Caco-2 (cell line): Measurements from ENCODE around the gene PIBF1. TPM values are rescaled to one million over a fixed set of nuclear protein-coding genes. Genes with fewer than 3 reads are reported as not detected.
"Not testable (repeated sequence)": the region's sequence is repeated elsewhere in the genome, so short reads cannot be mapped to it uniquely, and the experiment has no call there.

Experiments
- BruUV-seq: library from RNA; stranded (reverse); fragments of 400-500 nt; replicated peaks from 2 replicates; lab custom pipeline; 2021; lab: Mats Ljungman, UMichigan
- CTCF ChIA-PET: fragments of 300-600 bp; sonication (Branson Sonifier 250); formaldehyde crosslinking; loops from one replicate; lab custom pipeline; 2022; ENCODE audit warnings: antibody characterized with exemption; lab: Charles Lee
- POLR2A ChIA-PET: fragments of 300-600 bp; sonication (Branson Sonifier 250); formaldehyde crosslinking; loops from one replicate; lab custom pipeline; 2022; ENCODE audit warnings: antibody characterized with exemption; lab: Charles Lee
- DNase-seq, 2 experiments: peaks; one replicate each; pipeline versions ENCODE4 v3.0.0 to v3.0.0-alpha.2; 2020 to 2022
- H3K27me3 ChIP-seq: replicated peaks from 2 replicates; pipeline ENCODE4 v1.6.0; 2011; ENCODE audit warnings: low read length; ENCODE audit not compliant: control insufficient read depth, insufficient read depth
- H3K36me3 ChIP-seq: 2 replicates; pipeline ENCODE4 v1.5.1; 2011; ENCODE audit warnings: low read length; ENCODE audit not compliant: control insufficient read depth, insufficient read depth
- H3K4me1 ChIP-seq: fragments of 250-450 bp; sonication (Bioruptor Pico); 2 replicates; pipeline ENCODE4 v1.5.1; 2020; ENCODE audit warnings: mild to moderate bottlenecking
- H3K4me3 ChIP-seq: 2 replicates; pipeline ENCODE4 v1.5.1; 2011; ENCODE audit warnings: low read depth, mild to moderate bottlenecking, control low read depth, low read length
- H3K9me3 ChIP-seq: fragments of 250-450 bp; sonication (Bioruptor Pico); 2 replicates; pipeline ENCODE4 v1.5.1; 2020; ENCODE audit warnings: mild to moderate bottlenecking, moderate library complexity
- H3K27ac Mint-ChIP-seq: one replicate; pipeline ENCODE4 v1.8.0; 2022; ENCODE audit warnings: mixed read lengths; ENCODE audit not compliant: unreplicated experiment
- H3K27me3 Mint-ChIP-seq: one replicate; pipeline ENCODE4 v1.8.0; 2022; ENCODE audit warnings: mixed read lengths; ENCODE audit not compliant: insufficient read depth, unreplicated experiment
- H3K36me3 Mint-ChIP-seq: one replicate; pipeline ENCODE4 v1.8.0; 2022; ENCODE audit warnings: mild to moderate bottlenecking, mixed read lengths; ENCODE audit not compliant: insufficient read depth, unreplicated experiment
- H3K4me1 Mint-ChIP-seq: one replicate; pipeline ENCODE4 v1.8.0; 2022; ENCODE audit warnings: low read depth, mixed read lengths; ENCODE audit not compliant: unreplicated experiment
- H3K4me3 Mint-ChIP-seq: one replicate; pipeline ENCODE4 v1.8.0; 2022; ENCODE audit warnings: mild to moderate bottlenecking, moderate library complexity, mixed read lengths; ENCODE audit not compliant: unreplicated experiment
- H3K9me3 Mint-ChIP-seq: one replicate; pipeline ENCODE4 v1.8.0; 2022; ENCODE audit warnings: mixed read lengths; ENCODE audit not compliant: unreplicated experiment
- CTCF ChIP-seq, 2 experiments: fragments of 200-600 bp in 1 of 2; IDR thresholded peaks; 1 replicate in 1 of 2; 2 replicates in 1 of 2; pipeline versions ENCODE4 v1.5.1 to v1.8.0; 2011 to 2022; ENCODE audit warnings: antibody characterized with exemption in 1 of 2, control low read depth in 1 of 2, inconsistent platforms in 1 of 2, low read depth in 1 of 2, low read length in 1 of 2, mild to moderate bottlenecking in 1 of 2, moderate library complexity in 1 of 2; ENCODE audit not compliant: insufficient read depth in 1 of 2, severe bottlenecking in 1 of 2, unreplicated experiment in 1 of 2
- intact Hi-C: fragments of 100-400 bp; cut with micrococcal nuclease; formaldehyde crosslinking; loops from one replicate; pipeline ENCODE4 v1.10.0; 2022; ENCODE audit not compliant: unreplicated experiment
- total RNA-seq: library from RNA; stranded (reverse); gene quantifications from 2 replicates; pipeline ENCODE4 v1.2.3, GENCODE V29; 2022

Gene PIBF1
- total RNA-seq, 1 experiment from 2014 or later = 13.4 TPM

GRCh38 chr13:72763411-72763810, 18.5 kb upstream of the PIBF1 start:
- Histone ChIP-seq H3K4me3 (no peak overlapping the region), H3K9me3 (no peaks in the 10 kb centered on the region), H3K4me1 (no peaks in the 10 kb centered on the region), H3K36me3 (peaks cover 1% of the 10 kb centered on the region; the same call in 1 of the 2 replicates), H3K27me3 (no peaks in the 10 kb centered on the region)
- no peak for TF ChIP-seq CTCF (IDR thresholded peaks at IDR 0.05; ENCODE audit: insufficient read depth in 1 of 2, low read depth in 1 of 2, low read length in 1 of 2, severe bottlenecking in 1 of 2, unreplicated experiment in 1 of 2)
- no TSS peak for BruUV-seq
- ChIA-PET CTCF (no interaction called here), POLR2A (no interaction called here)
- intact Hi-C loops = no loop called here
- no peak for DNase-seq
- H3K9me3 Mint-ChIP-seq = no peaks in the 10 kb centered on the region
- no peak overlapping the region for H3K27ac Mint-ChIP-seq
- no peak overlapping the region for H3K4me3 Mint-ChIP-seq
- no peaks in the 10 kb centered on the region for H3K4me1 Mint-ChIP-seq
- H3K27me3 Mint-ChIP-seq = no peaks in the 10 kb centered on the region
- H3K36me3 Mint-ChIP-seq = peaks cover 96% of the 10 kb centered on the region

GRCh38 chr13:72774019-72774418, 7.9 kb upstream of the PIBF1 start:
- Mint-ChIP-seq H3K36me3 (peaks cover 88% of the 10 kb centered on the region), H3K27me3 (no peaks in the 10 kb centered on the region), H3K9me3 (no peaks in the 10 kb centered on the region), H3K27ac (no peak overlapping the region), H3K4me1 (peaks cover 7% of the 10 kb centered on the region), H3K4me3 (no peak overlapping the region)
- Histone ChIP-seq H3K4me3 (no peak overlapping the region), H3K27me3 (no peaks in the 10 kb centered on the region), H3K36me3 (no peaks in the 10 kb centered on the region), H3K4me1 (no peaks in the 10 kb centered on the region), H3K9me3 (no peaks in the 10 kb centered on the region)
- DNase-seq = no peak
- no TSS peak for BruUV-seq
- intact Hi-C loops = no loop called here
- CTCF ChIA-PET = no interaction called here
- POLR2A ChIA-PET = no interaction called here
- TF ChIP-seq CTCF (IDR thresholded peaks at IDR 0.05; ENCODE audit: insufficient read depth in 1 of 2, low read depth in 1 of 2, low read length in 1 of 2, severe bottlenecking in 1 of 2, unreplicated experiment in 1 of 2) = no peak

GRCh38 chr13:72782717-72783116, 784 bp downstream of the PIBF1 start:
- H3K9me3 Mint-ChIP-seq = no peaks in the 10 kb centered on the region
- H3K27me3 Mint-ChIP-seq = no peaks in the 10 kb centered on the region
- H3K4me3 Mint-ChIP-seq = peak overlapping the region; percentile 98
- peaks cover 36% of the 10 kb centered on the region for H3K36me3 Mint-ChIP-seq
- peak overlapping the region; percentile 98 for H3K4me3 ChIP-seq
- H3K4me1 Mint-ChIP-seq = no peaks in the 10 kb centered on the region
- ChIA-PET POLR2A (no interaction called here), CTCF (no interaction called here)
- BruUV-seq = no TSS peak
- DNase-seq = no peak
- no peaks in the 10 kb centered on the region for H3K36me3 ChIP-seq
- TF ChIP-seq CTCF (IDR thresholded peaks at IDR 0.05; ENCODE audit: insufficient read depth in 1 of 2, low read depth in 1 of 2, low read length in 1 of 2, severe bottlenecking in 1 of 2, unreplicated experiment in 1 of 2) = no peak
- H3K4me1 ChIP-seq = peaks cover 8% of the 10 kb centered on the region
- H3K9me3 ChIP-seq = no peaks in the 10 kb centered on the region
- no peaks in the 10 kb centered on the region for H3K27me3 ChIP-seq
- intact Hi-C loops = loop anchor here (1.0 kb wide), 1 partner anchor 55 kb away; the partner anchor contains the start of genes BORA and MZT1
- peak overlapping the region; percentile 99 for H3K27ac Mint-ChIP-seq

GRCh38 chr13:72784679-72785078, 2.7 kb downstream of the PIBF1 start:
- H3K4me1 Mint-ChIP-seq, BruUV-seq, H3K4me3 ChIP-seq, POLR2A ChIA-PET, H3K4me1 ChIP-seq, DNase-seq, H3K27ac Mint-ChIP-seq, H3K9me3 Mint-ChIP-seq, H3K9me3 ChIP-seq, H3K36me3 ChIP-seq, CTCF ChIA-PET, H3K4me3 Mint-ChIP-seq, H3K27me3 ChIP-seq, intact Hi-C loops, H3K27me3 Mint-ChIP-seq: not testable (repeated sequence)
- peaks cover 23% of the 10 kb centered on the region for H3K36me3 Mint-ChIP-seq
